Measurements from ENCODE around the gene GNPDA2.
A peak's percentile ranks its signal among the peaks of the same experiment; 100 is the strongest.

Gene GNPDA2

GRCh38 chr4:44679060-44679459 lies 47.3 kb downstream of the GNPDA2 start:
- TF ChIP-seq CTCF (conservative IDR thresholded peaks at IDR 0.05): no peak
- TF ChIP-seq ZFX (IDR thresholded peaks at IDR 0.05): no peak
- H3K27ac ChIP-seq: peak overlapping the region; percentile 85

DNA sequence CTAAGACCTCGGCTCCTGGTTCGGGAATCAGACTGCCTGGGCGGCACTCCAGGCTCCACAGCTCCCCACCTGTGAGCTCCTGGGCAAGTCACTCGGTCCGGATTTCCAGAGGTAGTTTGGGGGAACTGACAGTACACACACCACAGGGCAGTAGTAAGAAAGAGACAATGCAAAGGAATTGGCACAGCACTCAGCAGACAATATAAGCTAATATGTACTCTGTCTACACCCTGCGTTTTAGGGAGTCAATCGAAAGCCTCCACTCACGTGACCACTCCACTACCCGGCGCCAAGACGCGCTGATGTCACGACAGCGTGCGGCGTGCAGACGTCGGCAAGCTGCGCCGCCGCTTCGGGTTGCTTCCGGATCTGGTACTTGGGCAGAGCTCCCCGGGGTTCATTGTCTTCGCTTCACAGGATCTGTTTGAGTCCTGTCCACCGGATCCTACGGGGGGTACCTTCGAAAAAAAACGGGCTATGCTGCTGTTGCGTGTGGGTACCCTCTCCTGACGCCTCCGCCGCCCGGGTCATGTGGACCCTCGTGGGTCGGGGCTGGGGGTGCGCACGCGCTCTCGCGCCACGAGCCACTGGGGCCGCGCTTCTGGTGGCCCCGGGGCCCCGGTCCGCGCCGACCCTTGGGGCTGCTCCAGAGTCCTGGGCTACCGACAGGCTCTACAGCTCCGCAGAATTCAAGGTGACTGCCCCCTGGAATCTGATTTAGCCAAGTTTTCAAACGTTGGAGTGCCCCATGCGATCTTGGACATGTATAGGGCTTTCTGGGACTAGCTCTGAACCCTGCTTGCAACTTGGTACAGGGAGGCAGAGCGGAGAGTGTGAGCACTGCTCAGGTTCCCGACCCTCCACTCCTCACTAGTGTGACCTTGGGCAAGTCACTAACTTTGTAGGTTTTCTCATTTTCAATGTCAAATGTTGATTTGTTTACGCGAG lies 48.0 kb downstream of the GNPDA2 start, which contains the start of gene GUF1:
GUF1 (plus strand) TSS at position 327 of the 948 bp plus-strand sequence; CDS start at position 530, 203 bp downstream.
- peak within 1 kb of the TSS; percentile 85 for H3K27ac ChIP-seq
- TF ChIP-seq ZFX (IDR thresholded peaks at IDR 0.05): no peak

- TF ChIP-seq CTCF (conservative IDR thresholded peaks at IDR 0.05) (no peak), ZFX (IDR thresholded peaks at IDR 0.05) (no peak)
Measured at GRCh38 chr4:44675366-44675765, 51.0 kb downstream of the GNPDA2 start.

GRCh38 chr4:44674471-44674870 lies 51.9 kb downstream of the GNPDA2 start:
- TF ChIP-seq CTCF (conservative IDR thresholded peaks at IDR 0.05): peak; percentile 24
- no peak for TF ChIP-seq ZFX (IDR thresholded peaks at IDR 0.05)
- no peak overlapping the region for H3K27ac ChIP-seq

More at GRCh38 chr4:44675366-44675765, 51.0 kb downstream of the GNPDA2 start:
- H3K27ac ChIP-seq: no peak overlapping the region

DNA sequence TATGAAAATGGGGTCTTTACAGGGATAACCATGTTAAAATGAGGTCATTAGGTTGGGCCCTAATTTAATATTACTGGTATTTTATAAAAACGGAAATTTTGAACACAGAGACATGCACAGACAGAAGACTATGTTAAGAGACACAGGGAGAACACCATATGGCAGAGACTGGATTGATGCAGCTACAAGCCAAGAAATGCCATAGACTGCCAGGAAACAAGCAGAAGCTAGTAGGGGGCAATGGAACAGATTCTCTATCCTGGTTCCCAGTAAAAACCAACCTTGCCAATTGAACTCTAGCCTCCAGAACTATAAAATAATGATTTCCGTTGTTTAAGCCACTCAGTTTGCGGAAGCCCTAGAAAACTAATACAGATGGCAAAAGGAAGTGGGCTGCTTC lies 54.7 kb downstream of the GNPDA2 start:
- TF ChIP-seq ZFX (IDR thresholded peaks at IDR 0.05) (no peak), CTCF (conservative IDR thresholded peaks at IDR 0.05) (no peak)
- no peak overlapping the region for H3K27ac ChIP-seq

DNA sequence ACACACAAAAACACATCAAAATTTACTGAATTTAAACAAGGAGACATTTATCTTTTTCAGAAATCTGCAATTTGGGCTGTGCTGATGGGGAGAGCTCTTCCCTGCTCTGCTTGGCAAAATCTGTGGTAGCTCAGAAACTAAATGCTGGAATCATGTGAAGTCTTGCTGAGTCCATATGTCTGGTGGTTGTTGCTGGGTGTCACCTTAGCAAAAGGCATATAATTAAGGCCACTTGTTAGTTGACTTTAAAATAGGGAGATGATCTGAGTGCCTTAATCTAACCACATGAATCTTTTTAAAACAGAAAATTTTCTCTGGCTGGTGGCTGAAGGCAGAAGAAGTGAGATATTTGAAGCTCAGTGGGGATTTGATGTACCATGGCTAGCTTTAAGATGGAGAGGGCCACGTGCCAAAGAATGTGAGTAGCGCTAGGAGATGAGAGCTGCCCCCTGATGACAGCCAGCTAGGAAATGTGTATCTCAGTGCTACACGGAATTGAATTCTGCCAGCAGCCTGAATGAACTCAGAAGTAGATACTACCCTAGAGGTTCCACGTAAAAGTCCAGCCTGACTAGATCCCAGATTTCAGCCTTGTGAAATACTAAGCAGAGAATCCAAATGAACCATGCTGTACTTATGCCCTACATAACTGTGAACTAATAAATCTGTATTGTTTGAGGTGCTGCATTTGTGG lies 55.7 kb downstream of the GNPDA2 start:
- no peak overlapping the region for H3K27ac ChIP-seq
- no peak for TF ChIP-seq ZFX (IDR thresholded peaks at IDR 0.05)
- TF ChIP-seq CTCF (conservative IDR thresholded peaks at IDR 0.05): no peak

GRCh38 chr4:44668526-44668925 lies 57.8 kb downstream of the GNPDA2 start:
- no peak overlapping the region for H3K27ac ChIP-seq
- TF ChIP-seq CTCF (conservative IDR thresholded peaks at IDR 0.05) (no peak), ZFX (IDR thresholded peaks at IDR 0.05) (no peak)
